Fibroblast of skin of back (primary cell): ENCODE data around the gene TSTD1.
"Not testable (repeated sequence)": the region's sequence is repeated elsewhere in the genome, so short reads cannot be mapped to it uniquely, and the experiment has no call there.

Experiments
- DNase-seq: peaks from one replicate; pipeline ENCODE4 v3.0.0-alpha.2; 2013

Gene TSTD1

DNA sequence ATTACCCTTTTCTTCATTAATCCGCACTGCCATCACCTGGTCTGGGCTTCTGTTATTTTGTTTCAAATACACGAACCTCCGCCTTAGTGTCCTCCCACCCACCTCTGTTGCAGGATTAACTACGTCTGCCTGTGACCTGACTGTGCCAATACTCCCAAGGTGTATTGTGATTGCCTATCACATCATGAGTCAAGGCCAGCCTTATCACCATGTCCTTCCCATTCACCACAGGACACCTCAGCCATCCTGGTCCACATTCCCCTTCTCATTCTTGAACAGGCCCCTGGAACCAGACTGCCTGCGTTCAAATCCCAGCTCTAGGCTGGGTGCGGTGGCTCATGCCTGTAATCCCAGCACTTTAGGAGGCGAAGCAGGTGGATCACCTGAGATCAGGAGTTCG lies 32.2 kb downstream of the TSTD1 start:
- DNase-seq, result no peak

DNA sequence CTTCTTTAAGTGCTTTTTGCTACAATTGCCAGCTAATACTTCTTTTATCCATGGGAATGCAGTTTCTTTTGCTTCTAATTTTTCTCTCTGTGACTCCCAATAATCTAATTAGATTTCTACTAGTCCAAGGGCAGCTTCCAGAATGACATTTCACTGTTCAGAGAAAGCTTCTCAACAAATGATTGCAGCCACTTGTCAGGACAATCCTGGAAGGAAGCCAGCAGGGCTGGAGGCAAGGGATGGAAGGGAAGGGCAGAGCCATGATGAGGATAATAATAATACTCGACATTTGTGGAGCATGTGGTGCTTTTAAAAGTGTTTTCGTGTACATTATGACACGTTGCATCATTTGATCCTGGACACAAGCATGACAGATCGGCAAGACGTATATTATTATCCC lies 37.2 kb downstream of the TSTD1 start:
- no peak for DNase-seq

DNA sequence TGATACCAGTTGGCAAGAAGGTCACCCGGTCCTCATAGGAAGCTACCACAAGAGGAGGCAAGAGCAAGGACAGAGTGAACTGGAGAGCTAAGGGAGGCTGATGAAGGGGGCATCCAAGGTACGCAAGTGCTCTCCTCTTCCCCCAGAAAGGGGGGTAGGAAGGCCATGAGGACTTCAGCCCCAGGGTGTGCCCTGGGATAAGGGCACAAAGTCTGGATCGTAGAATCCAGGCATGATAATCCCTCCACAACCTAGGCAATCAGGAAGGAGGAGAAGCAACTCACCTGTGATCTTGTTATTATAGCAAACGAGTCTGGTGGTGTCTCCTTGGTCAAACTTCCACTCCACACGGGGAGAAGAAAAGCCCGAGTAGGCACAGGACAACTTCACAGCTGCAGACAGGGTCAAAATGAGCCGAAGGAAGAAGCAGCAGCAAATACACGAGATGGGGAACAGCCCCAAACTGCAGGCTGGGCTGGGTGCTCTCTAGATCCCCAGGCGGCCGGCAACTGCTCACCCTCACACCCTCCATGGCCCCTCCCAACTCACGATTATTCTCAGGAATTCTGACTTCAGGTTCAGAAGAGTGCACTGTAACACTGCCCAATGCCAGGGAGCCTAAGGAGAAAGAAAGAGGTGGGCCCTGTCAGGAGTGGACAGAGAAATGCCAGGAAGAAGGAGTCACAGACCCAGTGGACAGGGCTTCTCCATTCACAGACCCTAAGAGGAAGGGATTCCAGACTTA lies 37.9 kb downstream of the TSTD1 start:
- DNase-seq, result no peak

DNA sequence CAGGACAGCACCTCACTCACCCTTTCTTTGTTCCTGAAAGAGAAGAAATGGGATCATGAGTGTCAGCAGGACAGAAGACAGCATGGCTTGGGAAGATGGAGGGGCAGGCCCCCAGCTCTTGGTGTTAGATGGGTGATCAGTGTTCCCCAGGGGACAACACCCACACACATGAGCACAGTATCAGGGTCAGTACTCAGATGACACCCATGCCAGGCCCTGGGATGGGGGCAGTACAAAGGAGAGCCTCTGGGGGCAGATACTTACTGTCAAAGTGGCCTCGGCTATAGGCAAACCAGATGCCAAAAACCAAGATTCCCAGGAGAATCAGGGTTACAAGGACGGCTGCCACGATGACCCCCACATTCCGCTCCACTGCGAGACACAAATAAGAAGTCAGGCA lies 39.4 kb downstream of the TSTD1 start:
- no peak for DNase-seq

DNA sequence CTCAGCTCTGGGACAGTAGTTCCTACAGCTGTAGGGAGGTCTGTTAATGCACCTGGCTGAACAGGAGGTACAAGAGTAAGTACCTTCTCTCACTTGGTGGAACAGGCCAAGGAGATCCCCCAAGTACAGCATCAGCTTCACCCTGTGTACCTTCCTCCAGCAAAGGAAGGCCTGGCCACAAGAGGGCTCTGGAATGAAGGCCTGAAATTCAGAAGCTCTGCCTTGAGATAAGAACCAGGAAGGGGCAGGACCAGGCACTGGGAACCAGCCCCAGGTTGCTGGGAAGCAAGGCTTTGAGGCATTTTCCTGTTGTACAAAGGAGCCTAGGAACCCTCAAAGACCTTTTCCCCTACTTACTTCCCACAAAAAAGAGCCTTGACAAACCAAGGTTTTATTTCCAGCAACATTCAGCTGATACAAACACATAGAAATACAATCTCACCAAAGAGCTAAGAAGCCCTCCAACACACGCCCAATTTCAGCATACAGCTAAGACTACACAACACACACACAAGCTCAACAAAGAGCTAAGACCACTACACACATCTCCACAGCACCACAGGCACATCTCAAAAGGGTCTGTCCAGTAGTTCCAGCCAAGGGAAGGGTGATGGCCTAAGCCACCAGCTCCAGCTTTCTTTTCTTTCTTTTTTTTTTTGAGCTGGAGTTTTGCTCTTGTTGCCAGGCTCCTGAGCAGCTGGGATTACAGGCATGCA lies 41.3 kb downstream of the TSTD1 start:
- DNase-seq, result peak; percentile 50

DNA sequence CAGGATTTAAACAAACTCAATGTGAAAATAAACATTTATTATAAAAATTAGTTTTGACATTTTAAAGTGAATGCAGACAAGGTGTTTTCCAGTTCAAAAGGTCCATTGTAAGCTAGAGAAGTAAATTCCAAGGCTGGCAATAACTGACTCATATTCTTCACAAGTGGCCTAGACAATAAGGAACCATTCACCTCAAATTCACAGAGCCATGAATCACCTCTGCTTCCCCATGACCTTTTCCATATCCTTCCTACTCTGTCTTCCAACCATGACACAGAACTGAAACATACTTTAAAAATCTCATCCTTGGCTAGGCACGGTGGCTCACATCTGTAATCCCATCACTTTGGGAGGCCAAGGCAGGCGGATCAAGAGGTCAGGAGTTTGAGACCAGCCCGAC lies 42.6 kb downstream of the TSTD1 start:
- DNase-seq, result no peak

DNA sequence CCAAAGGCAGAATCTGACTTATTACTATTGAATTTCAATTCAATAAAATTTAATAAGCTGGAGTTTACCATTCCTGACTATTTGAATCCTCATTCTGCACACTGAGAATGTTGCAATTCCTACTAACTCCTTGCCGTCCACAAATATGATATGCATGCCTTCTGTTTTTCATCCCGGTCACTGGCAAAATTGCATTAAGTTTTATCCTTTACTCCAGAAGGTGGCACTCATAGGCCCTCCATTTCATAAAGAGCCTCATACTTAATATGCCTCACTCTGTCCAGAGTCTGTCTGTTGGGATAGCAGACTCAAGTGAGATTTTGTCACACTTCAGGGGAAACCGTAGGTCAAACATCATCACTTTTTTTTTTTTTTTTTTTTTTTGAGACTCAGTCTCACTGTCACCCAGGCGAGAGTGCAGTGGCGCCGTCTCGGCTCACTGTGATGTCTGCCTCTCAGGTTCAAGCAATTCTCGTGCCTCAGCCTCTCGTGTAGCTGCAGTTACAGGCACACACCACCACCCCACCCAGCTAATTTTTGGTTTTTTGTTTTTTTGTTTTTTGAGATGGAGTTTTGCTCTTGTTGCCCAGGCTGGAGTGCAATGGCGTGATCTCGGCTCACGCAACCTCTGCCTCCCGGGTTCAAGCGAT lies 45.1 kb downstream of the TSTD1 start:
- peak; percentile 63 for DNase-seq

DNA sequence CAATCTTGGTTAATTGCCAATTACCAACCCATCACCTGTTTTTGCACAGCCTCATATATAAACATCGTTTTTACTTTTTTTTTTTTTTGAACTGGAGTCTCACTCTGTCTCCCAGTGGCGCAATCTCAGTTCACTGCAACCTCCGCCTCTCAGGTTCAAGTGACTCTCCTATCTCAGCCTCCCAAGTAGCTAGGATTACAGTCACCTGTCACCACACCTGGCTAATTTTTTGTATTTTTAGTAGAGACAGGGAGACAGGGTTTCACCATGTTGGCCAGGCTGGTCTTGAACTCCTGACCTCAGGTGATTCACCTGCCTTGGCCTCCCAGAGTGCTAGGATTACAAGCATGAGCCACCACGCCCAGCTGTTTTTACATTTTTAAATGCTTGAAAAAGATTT lies 46.7 kb downstream of the TSTD1 start:
- DNase-seq, result not testable (repeated sequence)
